Astrocyte (in vitro differentiated cells and primary cell): ENCODE data around the gene LITAF. TPM values are rescaled to one million over a fixed set of nuclear protein-coding genes. Genes with fewer than 3 reads are reported as not detected.

Experiments used
- DNase-seq: peaks from one replicate; pipeline ENCODE4 v3.0.0-alpha.2; 2010; ENCODE audit warnings: low read depth
- FAIRE-seq: peaks from 2 replicates; lab custom pipeline; 2011; peaks lifted over from hg19 to GRCh38; lab: Jason Lieb, UNC
- H2AFZ ChIP-seq: 2 replicates; pipeline ENCODE4 v1.6.0; 2012; ENCODE audit warnings: low read depth, low read length, inconsistent platforms
- H3K27ac ChIP-seq: 2 replicates; pipeline ENCODE4 v1.5.1; 2011; ENCODE audit warnings: low read depth, low read length, inconsistent platforms
- H3K27me3 ChIP-seq: 2 replicates; pipeline ENCODE4 v1.6.0; 2011; ENCODE audit warnings: low read length, inconsistent platforms; ENCODE audit not compliant: insufficient read depth
- H3K36me3 ChIP-seq: 2 replicates; pipeline ENCODE4 v1.5.1; 2011; ENCODE audit warnings: low read length, inconsistent platforms; ENCODE audit not compliant: insufficient read depth
- H3K4me1 ChIP-seq: 2 replicates; pipeline ENCODE4 v1.5.1; 2011; ENCODE audit warnings: low read length, inconsistent platforms; ENCODE audit not compliant: insufficient read depth
- H3K4me2 ChIP-seq: 2 replicates; pipeline ENCODE4 v1.6.0; 2012; ENCODE audit warnings: low read length, inconsistent platforms
- H3K4me3 ChIP-seq: 2 replicates; pipeline ENCODE4 v1.5.1; 2011; ENCODE audit warnings: low read depth, mild to moderate bottlenecking, low read length, inconsistent platforms; ENCODE audit not compliant: insufficient read depth
- H3K79me2 ChIP-seq: 2 replicates; pipeline ENCODE4 v1.6.0; 2012; ENCODE audit warnings: mild to moderate bottlenecking, low read length, inconsistent platforms; ENCODE audit not compliant: insufficient read depth
- H3K9ac ChIP-seq: 2 replicates; pipeline ENCODE4 v1.6.0; 2012; ENCODE audit warnings: mild to moderate bottlenecking, low read length, inconsistent platforms
- H3K9me3 ChIP-seq: 2 replicates; pipeline ENCODE4 v1.5.1; 2012; ENCODE audit warnings: low read depth, mild to moderate bottlenecking, low read length, inconsistent platforms; ENCODE audit not compliant: insufficient read depth
- H4K20me1 ChIP-seq: 2 replicates; pipeline ENCODE4 v1.6.0; 2012; ENCODE audit warnings: low read length, inconsistent platforms; ENCODE audit not compliant: insufficient read depth
- H3K27ac Mint-ChIP-seq: one replicate; pipeline ENCODE4 v1.8.0; 2021; ENCODE audit warnings: mild to moderate bottlenecking, mixed read lengths; ENCODE audit not compliant: unreplicated experiment
- H3K27me3 Mint-ChIP-seq: one replicate; pipeline ENCODE4 v1.8.0; 2021; ENCODE audit warnings: low read depth, mixed read lengths; ENCODE audit not compliant: unreplicated experiment
- H3K36me3 Mint-ChIP-seq: one replicate; pipeline ENCODE4 v1.8.0; 2021; ENCODE audit warnings: low read depth, mixed read lengths; ENCODE audit not compliant: unreplicated experiment
- H3K4me1 Mint-ChIP-seq: one replicate; pipeline ENCODE4 v1.8.0; 2021; ENCODE audit warnings: low read depth, mixed read lengths; ENCODE audit not compliant: unreplicated experiment
- H3K4me3 Mint-ChIP-seq: one replicate; pipeline ENCODE4 v1.8.0; 2021; ENCODE audit warnings: mild to moderate bottlenecking, moderate library complexity, mixed read lengths; ENCODE audit not compliant: unreplicated experiment
- H3K9me3 Mint-ChIP-seq: one replicate; pipeline ENCODE4 v1.8.0; 2021; ENCODE audit warnings: mild to moderate bottlenecking, mixed read lengths; ENCODE audit not compliant: unreplicated experiment
- EZH2 ChIP-seq: IDR thresholded peaks from 2 replicates; pipeline ENCODE4 v1.6.1; 2012; ENCODE audit warnings: mild to moderate bottlenecking, low read length, inconsistent platforms; ENCODE audit not compliant: insufficient read depth
- total RNA-seq: library from RNA; stranded (reverse); gene quantifications from 2 replicates; pipeline ENCODE4 v1.2.1, GENCODE V29; 2021
- TF ChIP-seq, protein P1 (sequence below): IDR thresholded peaks from 2 replicates; pipeline ENCODE4 v1.5.1; 2011; ENCODE audit warnings: low read depth, mild to moderate bottlenecking, inconsistent platforms, low read length, moderate library complexity; ENCODE audit not compliant: insufficient read depth

LITAF gene
- total RNA-seq, 1 donor from 2014 or later = 113 TPM

GRCh38 chr16:11601911-11602310, 15.2 kb upstream of the LITAF start:
- DNase-seq (no peak), FAIRE-seq (no peak)
- Histone ChIP-seq H3K27ac (no peak overlapping the region), H4K20me1 (no peaks in the 10 kb centered on the region), H3K4me2 (no peak overlapping the region), H3K79me2 (no peaks in the 10 kb centered on the region), H3K4me1 (peaks cover 6% of the 10 kb centered on the region), H3K4me3 (no peak overlapping the region), H3K27me3 (no peaks in the 10 kb centered on the region), H3K9me3 (no peaks in the 10 kb centered on the region), H3K36me3 (no peaks in the 10 kb centered on the region), H2AFZ (no peak overlapping the region), H3K9ac (no peak overlapping the region)
- TF ChIP-seq, protein P1, sequence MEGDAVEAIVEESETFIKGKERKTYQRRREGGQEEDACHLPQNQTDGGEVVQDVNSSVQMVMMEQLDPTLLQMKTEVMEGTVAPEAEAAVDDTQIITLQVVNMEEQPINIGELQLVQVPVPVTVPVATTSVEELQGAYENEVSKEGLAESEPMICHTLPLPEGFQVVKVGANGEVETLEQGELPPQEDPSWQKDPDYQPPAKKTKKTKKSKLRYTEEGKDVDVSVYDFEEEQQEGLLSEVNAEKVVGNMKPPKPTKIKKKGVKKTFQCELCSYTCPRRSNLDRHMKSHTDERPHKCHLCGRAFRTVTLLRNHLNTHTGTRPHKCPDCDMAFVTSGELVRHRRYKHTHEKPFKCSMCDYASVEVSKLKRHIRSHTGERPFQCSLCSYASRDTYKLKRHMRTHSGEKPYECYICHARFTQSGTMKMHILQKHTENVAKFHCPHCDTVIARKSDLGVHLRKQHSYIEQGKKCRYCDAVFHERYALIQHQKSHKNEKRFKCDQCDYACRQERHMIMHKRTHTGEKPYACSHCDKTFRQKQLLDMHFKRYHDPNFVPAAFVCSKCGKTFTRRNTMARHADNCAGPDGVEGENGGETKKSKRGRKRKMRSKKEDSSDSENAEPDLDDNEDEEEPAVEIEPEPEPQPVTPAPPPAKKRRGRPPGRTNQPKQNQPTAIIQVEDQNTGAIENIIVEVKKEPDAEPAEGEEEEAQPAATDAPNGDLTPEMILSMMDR = no peak
- no peak for TF ChIP-seq EZH2
- no peaks in the 10 kb centered on the region for H3K27me3 Mint-ChIP-seq
- peaks cover 11% of the 10 kb centered on the region for H3K4me1 Mint-ChIP-seq
- H3K4me3 Mint-ChIP-seq = no peak overlapping the region
- H3K36me3 Mint-ChIP-seq = no peaks in the 10 kb centered on the region
- no peak overlapping the region for H3K27ac Mint-ChIP-seq
- no peaks in the 10 kb centered on the region for H3K9me3 Mint-ChIP-seq

GRCh38 chr16:11601425-11601824, 14.7 kb upstream of the LITAF start:
- Mint-ChIP-seq H3K4me1 (peaks cover 12% of the 10 kb centered on the region), H3K27me3 (no peaks in the 10 kb centered on the region), H3K36me3 (no peaks in the 10 kb centered on the region), H3K27ac (no peak overlapping the region), H3K9me3 (no peaks in the 10 kb centered on the region), H3K4me3 (no peak overlapping the region)
- no peak overlapping the region for H2AFZ ChIP-seq
- FAIRE-seq (no peak), DNase-seq (no peak)
- TF ChIP-seq, protein P1 = no peak
- TF ChIP-seq EZH2 = no peak
- H3K9ac ChIP-seq = no peak overlapping the region
- no peaks in the 10 kb centered on the region for H3K9me3 ChIP-seq
- H3K4me1 ChIP-seq = peaks cover 8% of the 10 kb centered on the region
- no peaks in the 10 kb centered on the region for H4K20me1 ChIP-seq
- H3K79me2 ChIP-seq = no peaks in the 10 kb centered on the region
- H3K36me3 ChIP-seq = no peaks in the 10 kb centered on the region
- no peaks in the 10 kb centered on the region for H3K27me3 ChIP-seq
- H3K4me3 ChIP-seq = no peak overlapping the region
- H3K27ac ChIP-seq = no peak overlapping the region
- no peak overlapping the region for H3K4me2 ChIP-seq

DNA sequence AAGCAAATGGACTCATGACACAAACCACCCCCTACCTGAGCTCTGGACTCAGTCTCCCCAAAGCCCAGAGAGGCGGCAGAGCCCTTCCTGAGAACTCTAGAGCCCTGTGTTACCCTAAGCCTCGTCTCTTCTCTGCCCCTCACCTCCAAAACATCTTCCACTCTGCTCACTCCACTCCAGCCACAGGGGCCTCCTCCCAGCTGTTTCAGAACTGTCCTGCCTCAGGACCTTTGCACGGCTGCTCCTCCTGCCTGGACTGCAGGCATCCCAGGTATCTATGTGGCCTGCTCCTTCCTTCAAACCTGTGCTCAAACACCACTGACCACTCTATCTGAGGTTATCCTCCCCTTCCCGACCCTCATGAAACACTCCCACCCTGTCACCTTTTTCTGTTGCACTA, 12.9 kb upstream of the LITAF start:
- Histone ChIP-seq H2AFZ (no peak overlapping the region), H3K9ac (no peak overlapping the region), H3K36me3 (no peaks in the 10 kb centered on the region), H3K4me1 (peaks cover 8% of the 10 kb centered on the region), H3K27me3 (no peaks in the 10 kb centered on the region), H3K9me3 (no peaks in the 10 kb centered on the region), H3K27ac (no peak overlapping the region), H3K79me2 (no peaks in the 10 kb centered on the region), H3K4me2 (no peak overlapping the region), H4K20me1 (no peaks in the 10 kb centered on the region), H3K4me3 (no peak overlapping the region)
- DNase-seq (no peak), FAIRE-seq (no peak)
- Mint-ChIP-seq H3K36me3 (no peaks in the 10 kb centered on the region), H3K27ac (no peak overlapping the region), H3K4me3 (no peak overlapping the region), H3K27me3 (no peaks in the 10 kb centered on the region), H3K9me3 (no peaks in the 10 kb centered on the region), H3K4me1 (peaks cover 12% of the 10 kb centered on the region)
- TF ChIP-seq, protein P1 = no peak
- TF ChIP-seq EZH2 = no peak
